HEK293T (cell line): ENCODE measurements around the gene NDE1.

ENCODE experiments used
- CTCF ChIA-PET: fragments of 350-600 bp; formaldehyde crosslinking; extraction: SDS; loops from one replicate; lab custom pipeline; 2021; ENCODE audit warnings: antibody characterized with exemption, inconsistent platforms; lab: Yijun Ruan, JAX
- POLR2A ChIA-PET: fragments of 350-600 bp; formaldehyde crosslinking; extraction: SDS; loops from one replicate; lab custom pipeline; 2020; ENCODE audit warnings: antibody characterized with exemption, inconsistent platforms; lab: Yijun Ruan, JAX
- DNase-seq: peaks from one replicate; pipeline ENCODE4 v3.0.0; 2012; ENCODE audit warnings: mixed read lengths; ENCODE audit errors: extremely low spot score
- ARNT ChIP-seq: fragments of 450-650 bp; IDR thresholded peaks from 2 replicates; pipeline ENCODE4 v1.6.1; 2017; ENCODE audit warnings: mild to moderate bottlenecking
- BHLHE40 ChIP-seq: fragments of 450-650 bp; IDR thresholded peaks from 2 replicates; pipeline ENCODE4 v1.6.1; 2016; ENCODE audit warnings: mild to moderate bottlenecking, moderate library complexity, borderline replicate concordance
- CTBP1 ChIP-seq: fragments of 450-650 bp; IDR thresholded peaks from 2 replicates; pipeline ENCODE4 v1.6.1; 2016; ENCODE audit warnings: borderline replicate concordance
- ELF4 ChIP-seq: fragments of 450-650 bp; IDR thresholded peaks from 2 replicates; pipeline ENCODE4 v1.6.1; 2017; ENCODE audit warnings: antibody characterized with exemption
- FOXA1 ChIP-seq: fragments of 450-650 bp; IDR thresholded peaks from 2 replicates; pipeline ENCODE4 v1.6.1; 2016; ENCODE audit warnings: mild to moderate bottlenecking
- FOXK2 ChIP-seq: fragments of 450-650 bp; IDR thresholded peaks from 2 replicates; pipeline ENCODE4 v1.6.1; 2016; ENCODE audit warnings: mild to moderate bottlenecking
- FOXM1 ChIP-seq: fragments of 450-650 bp; IDR thresholded peaks from 2 replicates; pipeline ENCODE4 v1.6.1; 2017; ENCODE audit warnings: mild to moderate bottlenecking, borderline replicate concordance
- HDGF ChIP-seq: fragments of 450-650 bp; IDR thresholded peaks from 2 replicates; pipeline ENCODE4 v1.6.1; 2017; ENCODE audit warnings: antibody characterized with exemption, borderline replicate concordance
- L3MBTL2 ChIP-seq: fragments of 450-650 bp; conservative IDR thresholded peaks from 2 replicates; pipeline ENCODE4 v1.6.1; 2016; ENCODE audit warnings: mild to moderate bottlenecking
- LEF1 ChIP-seq: fragments of 450-650 bp; IDR thresholded peaks from 2 replicates; pipeline ENCODE4 v1.6.1; 2017; ENCODE audit warnings: mild to moderate bottlenecking, borderline replicate concordance
- NFRKB ChIP-seq: fragments of 450-650 bp; IDR thresholded peaks from 2 replicates; pipeline ENCODE4 v1.6.1; 2016; ENCODE audit warnings: mild to moderate bottlenecking, moderate library complexity
- SP1 ChIP-seq: fragments of 450-650 bp; IDR thresholded peaks from 2 replicates; pipeline ENCODE4 v1.6.1; 2017
- SUZ12 ChIP-seq: fragments of 450-650 bp; IDR thresholded peaks from 2 replicates; pipeline ENCODE4 v1.6.1; 2016; ENCODE audit warnings: mild to moderate bottlenecking
- TARDBP ChIP-seq: fragments of 450-650 bp; IDR thresholded peaks from 2 replicates; pipeline ENCODE4 v1.6.1; 2016
- ZNF384 ChIP-seq: fragments of 450-650 bp; IDR thresholded peaks from 2 replicates; pipeline ENCODE4 v1.6.1; 2016
- TF ChIP-seq, protein P1 (sequence below): fragments of 450-650 bp; IDR thresholded peaks from 2 replicates; pipeline ENCODE4 v1.6.1; 2016

The NDE1 gene

DNA sequence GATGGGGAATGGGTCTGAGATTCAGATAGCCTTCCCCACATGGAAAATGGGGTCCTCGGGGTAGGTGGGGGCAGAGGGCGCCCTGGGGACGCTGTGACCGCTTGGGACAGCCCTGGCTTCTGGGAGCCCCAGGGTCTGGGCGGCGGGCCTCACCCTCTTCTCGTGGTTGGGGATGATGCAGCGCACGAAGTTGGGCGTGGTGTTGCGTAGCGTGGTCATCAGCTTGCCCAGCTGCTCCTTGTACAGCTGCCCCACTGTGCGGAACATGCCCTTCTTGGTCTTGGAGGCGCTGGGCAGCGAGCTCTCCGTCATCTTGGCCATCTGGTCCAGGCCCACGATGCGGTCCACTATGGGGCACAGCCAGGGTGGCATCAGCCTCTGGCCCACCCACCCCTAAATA, 99.9 kb downstream of the NDE1 start:
- ChIA-PET POLR2A (no interaction called here), CTCF (no interaction called here)
- TF ChIP-seq LEF1 = no peak
- TF ChIP-seq HDGF = no peak
- no peak for TF ChIP-seq BHLHE40
- TF ChIP-seq CTBP1 = no peak
- no peak for TF ChIP-seq ZNF384
- no peak for TF ChIP-seq TARDBP
- TF ChIP-seq FOXK2 = no peak
- no peak for TF ChIP-seq SUZ12
- no peak for TF ChIP-seq FOXM1
- no peak for TF ChIP-seq FOXA1
- TF ChIP-seq, protein P1, sequence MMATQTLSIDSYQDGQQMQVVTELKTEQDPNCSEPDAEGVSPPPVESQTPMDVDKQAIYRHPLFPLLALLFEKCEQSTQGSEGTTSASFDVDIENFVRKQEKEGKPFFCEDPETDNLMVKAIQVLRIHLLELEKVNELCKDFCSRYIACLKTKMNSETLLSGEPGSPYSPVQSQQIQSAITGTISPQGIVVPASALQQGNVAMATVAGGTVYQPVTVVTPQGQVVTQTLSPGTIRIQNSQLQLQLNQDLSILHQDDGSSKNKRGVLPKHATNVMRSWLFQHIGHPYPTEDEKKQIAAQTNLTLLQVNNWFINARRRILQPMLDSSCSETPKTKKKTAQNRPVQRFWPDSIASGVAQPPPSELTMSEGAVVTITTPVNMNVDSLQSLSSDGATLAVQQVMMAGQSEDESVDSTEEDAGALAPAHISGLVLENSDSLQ = no peak
- no peak for TF ChIP-seq L3MBTL2
- no peak for TF ChIP-seq ARNT
- TF ChIP-seq NFRKB = no peak
- no peak for TF ChIP-seq ELF4
- DNase-seq = no peak

DNA sequence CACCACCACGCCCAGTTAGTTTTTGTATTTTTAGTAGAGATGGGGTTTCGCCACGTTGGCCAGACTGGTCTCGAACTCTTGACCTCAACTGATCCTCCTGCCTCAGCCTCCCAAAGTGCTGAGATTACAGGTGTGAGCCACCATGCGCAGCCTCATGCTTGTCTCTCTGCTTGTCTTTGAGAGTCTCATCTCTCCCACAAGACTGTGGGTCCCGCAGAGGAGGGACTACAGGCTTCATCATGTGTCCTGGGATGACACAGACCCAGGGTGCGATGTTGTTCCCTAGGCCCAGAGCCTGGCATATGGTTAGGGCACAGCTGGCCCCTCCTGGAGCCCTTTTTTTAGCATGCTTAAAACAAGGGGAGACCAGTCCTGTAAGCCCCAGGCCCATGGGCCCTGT, 101.9 kb downstream of the NDE1 start:
- no peak for TF ChIP-seq SP1
- no peak for TF ChIP-seq L3MBTL2
- TF ChIP-seq ARNT = no peak
- TF ChIP-seq FOXK2 = no peak
- TF ChIP-seq, protein P1 = no peak
- no peak for TF ChIP-seq TARDBP
- TF ChIP-seq SUZ12 = no peak
- no peak for TF ChIP-seq ELF4
- no peak for TF ChIP-seq ZNF384
- no peak for TF ChIP-seq HDGF
- no peak for TF ChIP-seq LEF1
- TF ChIP-seq FOXA1 = no peak
- TF ChIP-seq FOXM1 = no peak
- no peak for TF ChIP-seq BHLHE40
- no peak for TF ChIP-seq NFRKB
- TF ChIP-seq CTBP1 = no peak
- ChIA-PET POLR2A (no interaction called here), CTCF (no interaction called here)
- DNase-seq = no peak

- DNase-seq = no peak
- POLR2A ChIA-PET = no interaction called here
- CTCF ChIA-PET = no interaction called here
- TF ChIP-seq ARNT (no peak), ELF4 (no peak), NFRKB (no peak), TARDBP (no peak), LEF1 (no peak), BHLHE40 (no peak), HDGF (no peak), SP1 (no peak), ZNF384 (no peak), L3MBTL2 (no peak), FOXA1 (no peak), FOXM1 (no peak), CTBP1 (no peak), FOXK2 (no peak), SUZ12 (no peak)
- TF ChIP-seq, protein P1 = no peak
Measured at GRCh38 chr16:15752717-15753488, 102.9 kb downstream of the NDE1 start.

DNA sequence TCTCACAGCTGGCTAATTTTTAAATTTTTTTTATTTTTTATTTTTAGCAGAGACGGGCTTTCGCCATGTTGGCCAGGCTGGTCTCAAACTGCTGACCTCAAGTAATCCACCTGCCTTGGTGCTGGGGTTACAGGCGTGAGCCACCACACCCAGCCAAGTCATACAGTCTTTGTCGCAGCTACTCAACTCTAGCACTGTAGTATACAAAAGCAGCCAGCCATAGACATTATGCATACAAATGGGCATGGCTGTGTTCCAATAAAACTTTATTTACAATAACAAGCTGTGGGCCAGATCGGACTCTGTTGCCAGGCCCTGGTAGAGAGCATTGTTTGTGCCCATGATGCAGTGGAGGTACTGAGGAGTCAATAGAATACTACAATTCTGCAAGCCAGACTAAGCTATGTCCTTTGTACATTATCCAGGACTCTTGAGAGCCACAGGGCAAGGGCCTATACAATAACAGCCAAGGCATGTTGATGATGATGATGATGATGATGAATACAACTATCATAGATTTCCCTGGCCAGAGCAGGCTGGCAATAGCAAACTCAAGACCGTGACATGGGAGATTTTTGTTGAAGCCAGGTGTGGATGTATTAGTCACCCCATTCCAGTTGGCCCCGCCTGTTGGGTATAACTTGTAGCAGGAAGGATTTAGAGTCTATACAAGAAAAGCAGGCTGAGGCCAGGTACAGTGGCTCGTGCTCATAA, 104.9 kb downstream of the NDE1 start:
- ChIA-PET CTCF (interaction anchor here (1.8 kb wide), 1 partner anchor 14 kb away, joined by 3 read pairs; no protein-coding TSS in a partner anchor), POLR2A (interaction anchor here (1.3 kb wide), 1 partner anchor 111 kb away, joined by 3 read pairs; no protein-coding TSS in a partner anchor)
- DNase-seq = no peak
- TF ChIP-seq L3MBTL2 (no peak), SP1 (no peak), TARDBP (no peak), LEF1 (no peak), FOXK2 (no peak)

- POLR2A ChIA-PET = interaction anchor here (1.2 kb wide), 1 partner anchor 14 kb away, joined by 3 read pairs; no protein-coding TSS in a partner anchor
- no peak for DNase-seq
- CTCF ChIA-PET = interaction anchor here (0.5 to 1.8 kb wide), 4 partner anchors 16 to 165 kb away, joined by 3 to 5 read pairs (median 4); no protein-coding TSS in a partner anchor
- TF ChIP-seq SP1 (no peak), L3MBTL2 (no peak), ELF4 (no peak), TARDBP (no peak), BHLHE40 (no peak), LEF1 (no peak), HDGF (no peak), FOXM1 (no peak), FOXK2 (no peak), SUZ12 (no peak), NFRKB (no peak), ZNF384 (no peak), FOXA1 (no peak), ARNT (no peak), CTBP1 (no peak)
- TF ChIP-seq, protein P1 = no peak
Measured at GRCh38 chr16:15757077-15757386, 107.0 kb downstream of the NDE1 start.
